Omental fat pad (tissue), 4 donors: Measurements from ENCODE around the gene RSPO4. TPM values are rescaled to one million over a fixed set of nuclear protein-coding genes. Genes with fewer than 3 reads are reported as not detected.
"Not testable (repeated sequence)": the region's sequence is repeated elsewhere in the genome, so short reads cannot be mapped to it uniquely, and the experiment has no call there.

ENCODE experiments used
- ATAC-seq: fragments of 150-250 bp; one replicate; pipeline ENCODE4 v1.9.1; 2016; ENCODE audit warnings: mild to moderate bottlenecking, moderate library complexity; ENCODE audit not compliant: low FRiP score
- DNase-seq: peaks from one replicate; pipeline ENCODE4 v3.0.0-alpha.2; 2019; ENCODE audit warnings: low spot score
- CTCF ChIP-seq, 3 donors: fragments of 450-650 bp; IDR thresholded peaks; one replicate each; pipeline ENCODE4 v1.5.1; 2016 to 2017; ENCODE audit warnings: antibody characterized with exemption in 3 of 3, mild to moderate bottlenecking in 3 of 3, moderate library complexity in 2 of 3
- total RNA-seq, 4 donors: library from RNA; depleted of rRNA; stranded (reverse); fragments of >200 nt; gene quantifications; one replicate each; pipeline ENCODE4 v1.1.0, GENCODE V29; 2016

RSPO4 gene
- total RNA-seq, 4 donors from 2014 or later = not detected

- TF ChIP-seq CTCF (IDR thresholded peaks at IDR 0.05) = no peak
- DNase-seq (no peak), ATAC-seq (no peak)
Observed at GRCh38 chr20:1035466-1035865, 33.4 kb upstream of the RSPO4 start.

GRCh38 chr20:1034415-1034789 lies 32.3 kb upstream of the RSPO4 start:
- ATAC-seq = no peak
- TF ChIP-seq CTCF (IDR thresholded peaks at IDR 0.05) = no peak
- DNase-seq = no peak

- no peak for TF ChIP-seq CTCF (IDR thresholded peaks at IDR 0.05)
- ATAC-seq = no peak
Observed at GRCh38 chr20:1033751-1034414, 31.8 kb upstream of the RSPO4 start.

GRCh38 chr20:1029980-1030379 lies 27.9 kb upstream of the RSPO4 start:
- no peak for TF ChIP-seq CTCF (IDR thresholded peaks at IDR 0.05)
- DNase-seq (no peak), ATAC-seq (no peak)

More at GRCh38 chr20:1033751-1034414, 31.8 kb upstream of the RSPO4 start:
- no peak for DNase-seq

- not testable (repeated sequence) for DNase-seq, ATAC-seq
Observed at GRCh38 chr20:1026214-1026613, 24.1 kb upstream of the RSPO4 start.

- ATAC-seq (no peak), DNase-seq (no peak)
- TF ChIP-seq CTCF (IDR thresholded peaks at IDR 0.05) = no peak
Observed at GRCh38 chr20:1022871-1023270, 20.8 kb upstream of the RSPO4 start.

- no peak for TF ChIP-seq CTCF (IDR thresholded peaks at IDR 0.05)
- DNase-seq = no peak
- ATAC-seq = no peak
Observed at GRCh38 chr20:1020614-1021013, 18.5 kb upstream of the RSPO4 start.
